Activated CD8-positive, alpha-beta memory T cell treated with anti-CD3 and anti-CD28 coated beads for 24 hours (primary cell): ENCODE measurements around the gene PLEKHA8.

Source experiments
- DNase-seq: peaks from one replicate; pipeline ENCODE4 v3.0.0-alpha.2; 2020

Gene PLEKHA8

DNA sequence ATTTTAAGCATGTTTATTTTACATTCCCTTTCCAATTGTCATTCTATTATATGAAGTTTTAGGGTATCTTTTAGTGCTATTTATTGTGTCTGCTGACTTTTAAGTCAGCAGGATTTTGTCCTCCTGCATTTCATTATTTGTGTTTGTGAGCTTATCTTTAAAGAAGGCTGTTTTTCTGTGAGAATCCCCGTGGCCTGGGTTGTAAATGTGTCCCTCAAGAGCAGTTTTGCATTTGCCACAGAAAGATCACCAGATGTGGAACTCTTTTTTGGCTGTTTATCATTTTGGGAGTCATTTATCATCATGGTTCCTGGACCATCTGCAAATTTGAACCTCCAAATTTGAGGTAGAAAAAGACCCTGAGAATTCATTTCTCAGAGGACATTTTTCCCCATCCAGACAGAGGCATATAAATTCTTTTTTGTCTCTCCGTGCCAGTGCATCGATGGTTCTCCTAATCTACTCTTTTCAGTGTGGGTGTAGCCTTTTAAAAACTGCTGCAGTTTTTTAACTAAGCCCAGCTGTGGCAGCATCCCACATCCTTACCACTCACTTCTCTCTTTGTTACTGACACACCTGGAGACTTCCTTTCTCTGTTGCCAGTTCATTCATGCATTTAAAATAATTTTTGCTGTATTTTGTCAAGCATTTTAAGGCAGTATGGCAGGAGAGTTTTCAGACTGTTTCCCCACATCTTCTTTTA, 86.5 kb downstream of the PLEKHA8 start:
- no peak for DNase-seq

DNA sequence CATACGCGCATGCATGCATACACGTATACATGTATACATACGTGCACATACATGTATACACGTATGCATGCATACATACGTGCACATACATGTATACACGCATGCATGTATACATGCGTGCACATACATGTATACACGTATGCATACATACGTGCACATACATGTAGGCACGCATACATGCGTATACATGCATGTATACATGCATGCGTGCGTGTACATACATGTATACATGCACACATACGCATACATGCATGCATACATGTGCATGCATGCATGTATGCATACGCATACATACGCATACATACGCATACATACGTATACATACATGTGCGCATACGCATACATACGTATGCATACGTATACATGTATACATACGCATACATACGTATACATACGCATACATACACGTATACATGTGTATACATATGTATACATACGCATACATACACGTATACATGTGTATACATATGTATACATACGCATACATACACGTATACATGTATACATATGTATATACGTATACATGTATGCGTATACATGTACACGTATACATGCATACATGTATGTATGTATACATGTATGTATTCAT, 87.6 kb downstream of the PLEKHA8 start:
- no peak for DNase-seq

DNA sequence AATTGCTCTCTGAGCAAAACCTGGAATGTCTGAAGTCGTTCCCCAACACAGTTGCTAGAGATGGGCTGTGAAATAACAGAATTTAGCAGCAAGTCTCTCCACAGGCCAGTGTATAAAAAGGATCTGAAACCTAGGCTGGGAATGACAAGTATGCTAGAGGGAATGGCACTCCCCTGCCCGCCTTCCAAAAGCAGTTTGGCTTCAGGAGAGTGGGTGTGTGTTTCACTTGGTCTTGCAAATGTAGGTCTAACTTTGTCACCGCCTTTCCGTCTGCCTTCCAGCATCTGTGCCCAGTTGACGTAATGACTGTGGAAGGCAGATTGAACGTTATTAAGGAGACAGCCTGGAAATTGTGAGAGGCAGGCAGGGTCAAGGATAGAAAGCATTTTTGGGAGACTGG, 88.6 kb downstream of the PLEKHA8 start:
- no peak for DNase-seq

DNA sequence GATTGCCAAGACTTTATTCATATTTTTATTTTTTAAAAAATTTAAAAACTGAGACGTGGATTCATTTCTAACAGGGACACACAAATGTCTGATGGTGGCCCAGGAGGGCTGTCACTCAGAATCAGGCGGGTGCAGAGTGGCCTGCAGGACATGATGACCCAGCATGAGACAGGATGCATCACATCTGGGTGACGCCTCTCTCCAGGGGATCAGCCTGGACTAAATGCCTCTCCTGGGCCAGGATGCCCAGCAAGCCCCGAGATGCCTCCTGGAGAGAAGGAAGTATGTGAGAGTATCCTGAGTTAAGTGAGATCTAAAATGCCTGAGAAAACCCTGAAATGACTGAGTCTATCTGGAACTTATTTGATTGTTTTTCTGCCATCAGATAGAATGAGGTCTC, 89.7 kb downstream of the PLEKHA8 start:
- no peak for DNase-seq

DNA sequence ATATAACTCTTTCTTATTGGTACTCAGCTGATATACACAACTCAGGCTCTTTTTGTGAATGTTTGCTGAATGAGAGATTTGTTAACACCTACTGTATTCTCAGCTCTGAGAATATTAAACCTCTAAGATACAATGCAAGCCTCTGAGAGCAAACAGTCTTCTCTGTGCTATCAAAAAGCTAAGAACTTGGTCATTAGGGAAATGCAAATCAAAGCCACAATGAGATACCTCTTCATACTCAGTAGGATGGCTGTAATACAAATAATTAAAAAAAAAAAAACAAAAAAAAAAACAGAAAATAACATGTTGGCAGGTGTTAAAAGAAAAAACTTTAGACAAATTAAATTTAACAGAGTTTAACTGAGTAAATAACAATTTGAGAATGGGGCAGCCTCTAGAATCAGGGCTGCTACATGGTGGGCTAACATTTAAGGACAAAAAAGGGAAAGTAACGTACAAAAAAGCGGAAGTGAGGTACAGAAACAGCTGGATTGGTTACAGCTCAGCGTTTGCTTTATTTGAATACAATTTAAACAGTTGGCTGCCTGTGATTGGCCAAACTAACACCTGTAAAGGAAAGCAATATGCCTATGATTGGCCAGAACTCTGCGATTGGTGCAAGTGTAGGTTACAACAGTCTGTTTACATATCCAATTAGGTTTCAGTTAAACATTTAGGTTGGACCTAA, 91.8 kb downstream of the PLEKHA8 start:
- DNase-seq = no peak

DNA sequence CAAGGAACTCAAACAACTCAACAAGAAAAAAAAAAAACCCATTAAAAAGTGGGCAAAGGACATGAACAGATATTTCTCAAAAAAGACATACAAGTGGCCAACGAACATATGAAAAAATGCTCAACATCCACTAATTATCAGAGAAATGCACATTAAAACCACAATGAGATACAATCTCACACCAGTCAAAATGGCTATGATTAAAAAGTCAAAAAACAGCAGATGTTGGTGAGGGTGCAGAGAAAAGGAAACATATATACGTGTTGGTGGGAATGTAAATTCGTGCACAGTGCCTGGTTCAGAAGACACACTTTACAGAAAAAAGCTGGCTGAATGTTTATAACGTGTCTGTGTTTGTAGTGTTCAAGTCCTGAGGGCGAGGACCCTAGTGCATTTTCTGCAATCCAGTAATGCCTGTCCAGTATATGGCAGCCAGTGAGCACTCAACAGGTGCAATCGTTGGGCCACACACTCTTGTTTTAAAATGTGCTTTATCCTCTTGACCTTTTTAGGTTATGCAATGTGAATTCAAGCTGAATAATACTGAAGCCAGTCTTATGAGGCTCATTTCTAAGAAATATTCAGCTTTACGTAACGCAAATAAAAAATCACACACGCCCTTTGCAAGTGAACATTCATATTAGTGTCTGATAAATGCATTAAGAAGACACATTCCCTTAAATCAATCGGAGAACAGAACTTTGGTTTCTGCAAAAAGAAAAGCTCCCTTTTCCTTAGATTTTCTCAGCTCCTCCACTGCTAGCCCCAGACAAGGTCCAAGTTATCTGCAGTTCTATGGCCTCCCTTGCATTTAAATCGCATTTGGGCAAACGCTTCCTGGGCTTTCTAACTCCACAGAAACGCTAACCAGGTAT, 105.8 kb downstream of the PLEKHA8 start:
- DNase-seq = no peak

DNA sequence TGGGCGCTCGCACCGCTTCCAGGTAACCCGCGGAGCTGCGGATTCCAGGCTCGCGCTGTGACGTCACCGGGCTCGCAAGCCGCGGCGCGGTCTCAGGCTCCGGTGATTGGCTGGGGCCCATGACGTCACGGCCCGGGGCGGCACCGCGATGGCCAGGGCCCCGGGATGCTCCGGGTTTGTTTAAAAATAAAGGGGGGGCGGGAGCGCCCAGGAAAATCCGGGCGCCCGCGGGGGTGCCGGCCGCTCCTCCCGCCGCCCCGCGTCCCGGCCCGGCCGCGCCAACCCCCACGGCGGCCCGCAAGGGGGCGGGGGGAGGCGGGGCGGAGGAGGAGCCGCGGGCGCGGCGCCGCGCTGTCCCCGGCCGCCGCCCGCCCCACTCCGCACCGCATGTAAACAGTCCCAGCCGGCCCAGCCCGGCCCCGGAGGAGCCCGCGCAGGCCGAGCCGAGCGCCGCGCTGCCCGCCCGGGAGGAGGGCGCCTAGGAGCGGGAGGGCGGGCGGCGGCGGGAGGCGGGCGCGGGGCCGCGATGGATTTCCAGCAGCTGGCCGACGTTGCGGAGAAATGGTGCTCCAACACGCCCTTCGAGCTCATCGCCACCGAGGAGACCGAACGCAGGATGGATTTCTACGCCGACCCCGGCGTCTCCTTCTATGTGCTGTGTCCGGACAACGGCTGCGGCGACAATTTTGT, 106.5 kb downstream of the PLEKHA8 start, which contains the start of gene MTURN:
Gene MTURN, plus strand, starts transcription at position 376 of the 690 bp plus-strand sequence. Its CDS starts 151 bp downstream, at position 527.
- peak; percentile 94 for DNase-seq

DNA sequence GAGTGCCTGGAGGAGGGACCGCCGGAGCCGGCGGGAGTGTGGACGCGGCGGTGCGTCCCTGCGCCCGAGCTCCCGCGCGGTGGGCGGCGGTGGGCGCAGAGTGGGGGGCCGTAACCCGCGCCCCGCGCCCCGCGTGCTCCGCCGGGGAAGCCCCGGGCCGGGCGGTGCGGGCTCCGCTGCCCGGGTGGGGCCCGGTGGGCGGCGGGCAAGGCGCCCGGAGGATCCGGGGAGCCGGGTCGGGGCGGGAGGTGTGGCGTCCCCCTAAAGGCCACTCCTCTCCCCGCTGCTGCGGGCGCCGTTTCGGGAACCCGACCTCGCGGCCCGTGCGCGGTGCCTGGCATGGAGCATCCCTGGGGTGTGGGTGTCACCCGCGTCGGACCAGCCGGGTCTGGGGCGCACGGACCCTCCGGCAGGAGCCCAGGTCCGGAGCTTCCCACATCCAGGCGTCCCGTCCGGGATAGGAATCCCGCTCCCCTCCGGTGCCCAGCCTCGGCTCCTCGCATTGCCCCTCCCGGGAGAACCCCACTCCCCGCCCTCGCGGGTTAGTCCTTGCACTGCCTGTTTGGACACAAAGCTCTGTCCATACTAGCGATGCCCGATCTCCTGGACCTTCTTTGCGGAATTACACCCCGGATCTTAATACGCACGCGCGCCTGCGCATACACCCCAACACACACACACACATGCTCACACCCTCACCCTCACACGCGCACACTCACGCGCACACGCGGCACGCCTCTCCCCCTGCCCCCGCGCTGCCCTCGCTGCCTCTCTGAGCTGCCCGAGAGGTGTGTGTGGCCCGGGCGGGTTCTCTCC, 107.3 kb downstream of the PLEKHA8 start:
- peak; percentile 83 for DNase-seq

DNA sequence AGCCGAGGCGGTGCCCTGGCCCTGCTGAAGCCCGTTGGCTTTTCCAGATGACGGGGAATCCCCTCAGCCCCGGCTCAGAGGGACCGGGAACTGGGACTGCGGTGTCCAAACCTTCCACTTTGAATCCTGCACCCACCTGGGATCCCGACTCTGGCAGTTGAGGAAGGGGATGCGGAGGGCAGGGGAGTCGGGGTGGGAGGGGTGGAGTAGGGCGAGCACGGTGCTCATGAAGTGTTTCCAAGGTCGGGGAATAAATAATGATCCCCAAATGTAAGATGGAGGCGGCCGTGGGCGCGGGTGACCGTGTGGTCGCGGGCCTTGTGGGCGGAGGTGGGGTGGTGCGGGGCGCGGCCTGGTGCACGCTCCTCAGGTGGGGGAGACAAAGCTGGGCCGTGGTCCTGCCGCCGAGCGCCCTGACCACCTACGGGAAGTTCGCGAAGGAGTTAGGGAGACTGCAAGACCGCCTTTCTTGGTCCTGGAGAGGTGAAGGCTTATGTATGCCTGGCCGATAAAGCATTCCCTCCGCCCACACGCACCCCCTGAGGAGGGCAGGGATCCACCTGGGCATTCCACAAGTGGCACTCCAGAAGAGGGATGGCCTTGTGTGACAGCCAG, 108.0 kb downstream of the PLEKHA8 start:
- no peak for DNase-seq

DNA sequence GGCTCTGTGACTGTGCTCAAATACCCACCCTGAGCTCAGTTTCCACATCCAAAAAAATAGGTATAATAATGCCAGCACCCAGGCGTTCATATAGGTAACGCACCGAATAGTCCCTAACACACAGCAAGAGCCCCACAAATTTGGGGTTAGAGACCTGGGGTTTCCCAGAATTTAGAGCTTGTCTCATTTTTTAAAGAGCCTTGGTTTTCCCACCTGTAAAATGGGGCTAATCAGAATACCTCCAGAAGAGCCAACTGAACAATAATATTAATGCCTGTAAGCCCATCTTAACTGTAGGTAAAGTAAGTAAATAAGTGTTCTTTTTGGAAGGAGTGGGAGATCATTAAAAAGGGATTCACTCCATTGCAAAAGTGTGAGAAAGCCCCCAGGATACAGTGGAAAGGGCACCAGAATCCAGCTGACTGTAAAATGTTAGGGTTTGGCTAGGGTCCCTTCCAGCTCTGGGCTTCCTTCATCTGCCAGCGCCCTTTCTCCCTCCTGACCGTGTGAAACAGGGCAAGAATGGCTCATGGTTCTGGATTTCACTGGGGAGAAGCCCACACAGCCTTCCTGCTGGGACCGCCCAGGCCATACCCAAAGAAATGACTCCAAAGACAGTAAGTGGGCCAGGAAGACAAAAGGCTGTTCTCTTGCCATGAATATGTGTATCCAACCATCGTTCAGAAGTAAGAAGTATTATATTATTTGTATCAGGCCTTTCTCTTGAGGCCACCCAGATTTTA, 108.7 kb downstream of the PLEKHA8 start:
- DNase-seq = no peak

DNA sequence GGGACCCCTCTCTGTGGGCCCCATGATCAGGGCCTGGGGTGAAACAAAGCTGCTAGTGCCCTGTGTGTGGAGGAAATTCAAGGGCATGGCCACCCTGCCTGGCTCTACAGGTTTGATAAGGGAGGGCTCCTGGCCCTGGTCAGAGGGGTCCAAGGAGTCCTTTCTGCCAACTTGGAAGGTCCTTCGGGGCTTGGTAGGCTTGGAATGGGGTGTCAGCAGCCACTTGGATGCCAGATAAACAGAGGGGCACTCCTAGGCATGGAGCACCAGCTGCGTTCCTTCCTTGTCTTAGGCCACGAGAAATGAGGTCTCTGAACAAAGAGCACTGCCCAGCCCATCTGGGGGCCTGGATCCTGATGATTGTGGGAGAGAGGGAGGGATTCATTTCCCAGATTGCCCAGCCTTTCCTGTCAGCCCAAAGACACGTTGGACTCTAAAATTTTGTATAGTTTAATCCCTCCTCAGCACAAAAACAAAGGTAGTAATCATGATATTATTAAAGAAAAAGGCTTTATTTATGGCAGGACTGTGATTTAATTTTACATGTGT, 111.7 kb downstream of the PLEKHA8 start:
- no peak for DNase-seq

DNA sequence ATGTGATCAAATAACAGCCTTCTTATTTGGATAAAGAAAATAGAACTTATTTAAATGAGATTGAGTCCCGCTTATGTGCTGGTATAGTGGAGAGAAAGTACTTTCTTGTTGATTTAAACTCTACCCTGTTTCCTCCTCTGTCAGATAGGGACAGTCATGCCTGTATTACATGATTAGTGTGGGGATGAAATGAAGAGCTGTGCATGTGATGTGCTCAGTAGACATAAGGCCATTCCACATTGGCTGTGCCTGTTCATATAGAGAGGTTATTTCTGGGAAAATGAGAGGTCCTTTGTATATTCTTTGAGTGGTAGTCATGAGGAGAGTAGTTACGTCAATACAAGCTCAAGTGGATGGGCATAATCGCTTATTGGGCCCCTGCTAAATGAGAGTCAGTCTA, 112.2 kb downstream of the PLEKHA8 start:
- no peak for DNase-seq

DNA sequence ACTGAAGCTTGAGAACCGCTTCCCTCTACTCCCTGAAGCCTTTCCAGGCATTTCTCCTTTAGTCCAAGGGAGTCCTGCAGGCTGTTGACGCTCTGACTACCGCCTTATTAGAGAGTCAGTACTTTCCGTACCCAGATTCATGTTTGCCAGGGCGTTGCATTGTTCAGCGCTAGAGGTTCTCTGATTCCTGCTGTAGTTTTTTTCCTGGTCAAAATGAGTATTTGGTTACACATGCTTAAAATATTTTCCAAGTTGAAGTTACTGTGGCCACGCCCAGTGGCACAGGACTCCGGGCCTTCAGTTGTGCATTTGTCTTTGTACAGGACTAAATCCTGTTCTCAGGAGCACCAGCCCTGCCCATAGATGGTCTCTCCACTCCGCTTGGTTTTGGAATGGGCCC, 114.5 kb downstream of the PLEKHA8 start:
- DNase-seq = no peak

DNA sequence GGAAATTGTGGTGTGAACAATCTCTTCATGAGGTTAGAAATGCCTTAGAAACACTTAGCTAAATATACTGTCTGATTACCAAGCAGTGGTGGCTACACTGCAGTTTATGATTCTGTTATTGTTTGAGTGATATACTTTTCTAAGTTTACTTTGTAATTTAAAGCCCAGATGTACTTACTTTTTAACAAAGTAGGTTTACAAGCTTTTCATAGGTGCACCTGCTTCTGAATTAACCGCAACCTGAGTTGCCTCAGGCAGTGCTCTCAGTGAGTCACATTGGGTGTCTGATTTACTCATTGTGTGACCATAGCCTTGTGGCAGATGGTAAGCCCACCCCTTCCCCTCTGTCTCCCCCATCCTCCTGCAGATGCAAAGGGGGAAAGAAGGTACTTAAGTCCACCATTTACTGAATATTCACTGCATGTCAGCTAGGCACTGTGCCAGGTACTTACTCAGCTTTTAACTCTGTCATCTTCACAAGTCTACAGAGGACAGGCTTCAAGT, 115.6 kb downstream of the PLEKHA8 start:
- DNase-seq = no peak

DNA sequence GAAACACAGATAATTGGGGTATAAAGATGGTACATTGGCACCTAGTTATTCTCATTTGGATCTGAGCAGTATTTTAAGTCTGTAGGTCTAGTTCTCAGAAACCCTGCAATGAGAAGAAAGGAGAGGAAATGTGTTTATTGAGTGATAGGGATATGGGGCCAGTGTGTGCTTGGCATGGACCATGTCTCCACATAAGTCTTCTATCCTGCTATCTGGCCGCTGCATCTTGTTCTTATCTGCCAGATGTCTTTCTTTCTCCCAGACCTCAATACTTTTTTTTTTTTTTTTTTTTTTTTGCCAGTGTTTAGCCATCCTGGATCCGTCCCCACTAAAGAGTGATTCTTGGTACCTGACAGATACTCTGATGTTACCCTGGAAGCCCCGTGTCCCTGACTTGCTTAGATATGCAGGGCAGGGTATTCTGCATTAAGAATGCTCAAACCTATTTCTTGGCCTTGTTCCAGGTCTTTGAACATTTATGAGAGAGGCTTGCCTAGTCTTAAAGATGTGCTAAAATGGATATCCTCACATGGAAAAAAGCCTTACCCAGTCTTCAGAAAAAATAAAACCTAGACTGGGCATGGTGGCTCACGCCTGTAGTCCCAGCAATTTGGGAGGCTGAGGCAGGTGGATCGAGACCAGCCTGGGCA, 116.6 kb downstream of the PLEKHA8 start:
- DNase-seq = no peak

DNA sequence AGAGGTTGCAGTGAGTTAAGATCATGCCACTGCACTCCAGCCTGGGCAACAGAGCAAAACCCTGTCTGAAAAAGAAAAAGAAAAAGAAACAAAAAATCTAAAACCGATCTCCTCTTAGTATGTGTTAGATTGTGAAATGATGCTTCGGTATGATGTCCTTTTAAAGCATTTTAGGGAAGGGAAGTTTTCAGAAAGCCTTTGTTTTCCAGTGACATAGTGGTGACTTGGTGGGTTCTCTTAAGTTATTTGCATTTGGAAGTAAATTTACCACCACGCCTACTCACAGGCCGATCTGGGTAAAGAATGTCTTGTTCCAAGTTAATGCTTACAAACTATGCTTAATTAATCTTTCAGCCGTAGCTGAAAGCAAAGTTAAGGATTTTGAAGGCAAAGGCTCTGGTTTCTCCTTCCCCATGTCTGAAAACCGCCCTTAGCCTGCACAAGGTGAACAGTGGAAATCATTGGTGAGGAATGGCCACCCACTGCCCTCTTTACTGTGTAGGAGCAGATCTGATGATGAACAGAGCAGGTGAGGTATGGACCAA, 117.3 kb downstream of the PLEKHA8 start:
- DNase-seq = no peak

DNA sequence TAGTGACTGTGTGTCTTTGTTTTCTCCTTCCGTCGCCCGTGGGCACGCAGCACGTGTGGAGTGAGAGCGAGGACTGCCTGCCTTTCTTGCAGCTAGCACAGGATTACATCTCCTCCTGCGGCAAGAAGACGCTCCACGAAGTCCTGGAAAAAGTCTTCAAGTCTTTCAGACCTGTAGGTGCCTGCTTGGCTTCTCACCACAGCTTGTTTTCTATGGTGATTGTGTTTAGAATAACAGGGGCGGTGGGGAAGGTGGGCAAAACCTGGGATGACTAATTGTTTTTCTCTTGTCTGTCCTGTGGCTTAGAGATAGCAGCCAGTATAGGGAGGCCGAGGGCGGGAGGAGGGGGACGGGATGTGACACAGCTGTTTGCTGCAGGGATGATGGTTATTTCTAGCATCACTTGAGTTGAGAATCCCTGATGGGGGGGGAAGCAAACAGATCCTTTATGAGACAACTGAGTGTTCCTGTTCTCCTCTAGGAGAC, 118.0 kb downstream of the PLEKHA8 start:
- DNase-seq = no peak

DNA sequence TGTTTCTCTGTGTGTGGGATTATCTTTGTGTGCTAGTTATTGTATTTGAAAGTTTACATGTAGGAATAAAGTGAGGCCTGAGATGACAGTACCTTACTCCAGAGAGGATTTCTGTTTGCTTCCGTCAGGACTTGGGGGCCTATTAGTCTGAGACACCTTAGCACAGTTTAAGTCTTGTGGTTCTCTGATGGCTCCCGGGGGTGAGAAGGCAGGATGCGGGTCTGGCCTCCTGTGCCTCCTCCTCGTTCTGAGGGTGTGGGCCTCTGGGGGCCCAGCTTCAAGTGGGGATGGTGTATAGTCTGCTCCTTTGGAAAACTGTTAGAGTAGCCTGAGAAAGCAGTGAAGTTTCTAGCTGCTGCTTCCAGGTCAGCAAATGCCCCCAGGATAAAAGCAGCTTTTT, 119.0 kb downstream of the PLEKHA8 start:
- DNase-seq = no peak

DNA sequence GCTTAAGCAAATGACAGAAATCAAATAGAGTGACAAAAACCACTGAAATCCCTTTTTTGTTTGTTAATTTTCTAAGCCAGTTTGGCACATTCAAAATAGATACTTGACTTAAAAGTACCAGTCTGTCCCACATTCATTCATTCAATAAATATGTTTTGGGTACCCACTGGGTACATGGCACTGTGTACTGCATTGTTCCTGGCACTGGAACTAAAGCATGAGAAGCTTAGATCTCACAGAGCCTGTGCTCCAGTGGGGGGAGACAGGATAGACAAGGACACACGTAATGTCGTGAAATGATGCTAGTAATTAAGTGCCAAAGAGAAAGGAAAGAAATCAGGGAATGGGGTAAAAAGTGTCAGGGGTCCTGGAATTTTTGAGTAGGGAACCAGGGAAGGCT, 119.6 kb downstream of the PLEKHA8 start:
- no peak for DNase-seq
